NCI-H1092 (cell line): ENCODE results near the gene ANKRD55.
"Not testable (repeated sequence)": the region's sequence is repeated elsewhere in the genome, so short reads cannot be mapped to it uniquely, and the experiment has no call there.

Source experiments
- DNase-seq: peaks from one replicate; lab custom pipeline; 2025; lab: John Stamatoyannopoulos, UW

ANKRD55 gene

DNA sequence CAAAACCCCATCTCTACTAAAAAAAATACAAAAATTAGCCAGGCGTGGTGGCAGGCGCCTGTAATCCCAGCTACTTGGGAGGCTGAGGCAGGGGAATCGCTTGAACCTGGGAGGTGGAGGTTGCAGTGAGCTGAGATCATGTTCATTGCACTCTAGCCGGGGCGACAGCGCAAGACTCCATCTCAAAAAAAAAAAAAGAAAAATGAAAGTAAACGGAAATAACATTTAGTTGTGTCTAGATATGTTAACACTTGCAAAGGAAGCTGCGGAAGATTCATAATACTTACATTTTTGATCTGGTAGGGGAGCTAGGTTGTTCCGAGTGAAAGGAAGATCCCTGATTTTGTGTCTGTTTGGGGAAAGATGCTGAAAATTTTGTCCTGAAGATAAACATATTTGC is 130.9 kb downstream of the ANKRD55 start:
- DNase-seq: not testable (repeated sequence)

DNA sequence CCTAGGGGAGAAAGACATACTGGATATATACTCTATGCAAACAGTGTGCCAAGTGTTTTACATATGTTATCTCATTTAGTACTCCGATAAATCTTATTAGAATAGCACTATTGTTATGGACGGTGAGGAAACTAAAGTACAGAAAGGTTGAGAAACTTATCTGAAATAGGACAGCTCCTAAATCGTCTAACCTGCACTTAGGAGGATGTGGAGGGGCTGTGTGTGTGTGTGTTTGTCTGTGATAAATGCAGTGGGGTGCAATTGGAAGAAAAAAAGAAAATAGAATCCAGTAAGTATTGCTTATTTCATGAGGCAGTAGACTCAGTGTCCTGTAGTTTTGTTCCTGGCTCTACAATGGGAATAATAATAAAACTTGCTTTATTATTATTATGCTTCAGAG is 131.9 kb downstream of the ANKRD55 start:
- DNase-seq: no peak

DNA sequence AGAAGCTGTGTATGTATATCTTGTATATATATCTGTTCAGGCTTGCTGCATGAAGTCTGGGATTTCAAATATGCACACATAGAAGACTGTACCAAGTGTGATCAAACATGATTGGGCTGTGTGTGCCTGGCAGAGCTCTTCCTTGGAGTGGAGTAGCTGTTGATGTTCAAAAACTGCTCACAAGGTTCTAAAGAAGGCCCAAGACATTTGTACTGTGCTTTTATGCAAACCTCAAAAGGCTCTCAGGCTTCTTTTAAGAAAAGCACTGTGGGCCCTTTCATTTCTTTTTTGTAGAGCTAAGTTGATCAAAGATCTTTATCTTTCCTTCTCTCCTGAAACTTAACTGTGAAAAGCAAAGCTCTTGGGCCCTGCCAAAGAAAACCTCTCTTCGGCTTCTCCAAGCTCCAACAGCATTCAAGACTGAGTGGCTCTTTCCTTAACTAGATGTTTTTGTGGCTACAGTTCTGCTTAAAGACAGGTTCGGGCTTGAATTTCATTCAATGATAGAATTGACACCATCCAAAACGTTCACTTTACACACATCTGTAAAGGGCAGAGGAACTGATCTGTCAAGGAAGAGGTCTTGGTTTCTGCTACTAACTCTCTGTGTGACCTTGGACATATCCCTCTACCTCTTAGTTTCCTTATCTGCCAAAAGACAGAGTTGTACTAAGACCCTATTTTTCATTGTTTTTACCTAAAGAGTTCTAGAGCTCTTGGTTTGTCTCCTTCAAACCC is 132.5 kb downstream of the ANKRD55 start:
- DNase-seq: no peak

DNA sequence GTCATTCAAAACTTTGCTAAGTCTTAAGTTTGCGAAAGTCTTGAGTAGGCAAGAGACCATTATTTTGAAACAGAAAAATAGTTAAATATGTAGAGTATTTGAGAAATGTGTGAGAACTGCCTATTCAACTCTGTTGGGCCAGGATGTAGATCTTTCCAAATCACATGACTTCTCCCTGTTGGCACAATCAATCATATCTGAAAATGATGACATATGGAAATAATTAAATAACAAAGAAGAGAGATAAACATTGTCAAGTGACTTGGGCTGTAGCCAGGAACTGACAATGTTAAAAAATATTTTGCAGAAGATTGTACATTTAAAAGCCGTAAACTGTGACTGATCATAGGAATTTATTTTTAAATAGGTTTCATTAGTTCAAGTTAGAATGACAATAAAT is 133.8 kb downstream of the ANKRD55 start:
- DNase-seq: no peak

DNA sequence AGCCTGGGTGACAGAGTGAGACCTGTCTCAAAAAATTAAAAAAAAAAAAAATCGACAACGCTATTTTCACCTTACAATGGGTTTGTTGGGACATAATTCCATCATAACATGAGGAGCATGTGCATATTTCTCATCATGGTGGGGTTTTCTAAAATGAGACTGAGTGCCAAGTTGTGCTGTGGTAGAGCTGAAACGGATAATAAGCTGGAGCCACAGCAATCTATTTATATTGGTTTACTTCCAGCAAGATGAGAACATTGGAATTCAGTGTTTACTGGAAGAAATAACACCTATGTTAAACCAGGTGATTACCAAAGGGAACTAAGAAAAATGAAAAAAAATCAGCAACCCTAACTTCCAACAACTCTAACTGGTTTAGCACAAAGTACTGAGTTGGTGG is 136.1 kb downstream of the ANKRD55 start:
- no peak for DNase-seq

DNA sequence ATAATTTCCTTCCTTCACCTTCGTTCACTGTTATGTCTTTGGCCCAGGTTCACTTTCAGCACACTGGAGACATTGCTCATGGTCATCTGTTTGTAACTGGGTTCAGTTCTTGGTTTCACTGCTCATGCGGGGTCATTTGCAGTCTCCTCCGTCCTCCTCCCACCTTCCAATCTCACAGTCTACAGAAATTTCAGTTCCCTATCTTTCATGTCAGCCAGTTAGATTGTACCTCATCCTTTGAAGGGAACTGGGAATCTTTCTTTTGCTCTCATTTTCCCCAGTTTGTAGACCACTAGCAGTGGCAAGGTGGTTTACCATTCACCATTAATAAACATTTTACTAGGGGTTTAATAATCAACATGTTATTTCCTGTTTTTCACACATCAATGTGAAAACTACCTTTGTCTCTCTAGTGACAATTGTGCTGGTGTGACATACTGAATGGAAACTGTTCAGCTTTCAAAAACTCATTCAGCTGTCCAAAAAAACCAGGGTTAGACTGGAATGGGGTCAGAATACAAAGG is 137.5 kb downstream of the ANKRD55 start:
- DNase-seq: no peak

DNA sequence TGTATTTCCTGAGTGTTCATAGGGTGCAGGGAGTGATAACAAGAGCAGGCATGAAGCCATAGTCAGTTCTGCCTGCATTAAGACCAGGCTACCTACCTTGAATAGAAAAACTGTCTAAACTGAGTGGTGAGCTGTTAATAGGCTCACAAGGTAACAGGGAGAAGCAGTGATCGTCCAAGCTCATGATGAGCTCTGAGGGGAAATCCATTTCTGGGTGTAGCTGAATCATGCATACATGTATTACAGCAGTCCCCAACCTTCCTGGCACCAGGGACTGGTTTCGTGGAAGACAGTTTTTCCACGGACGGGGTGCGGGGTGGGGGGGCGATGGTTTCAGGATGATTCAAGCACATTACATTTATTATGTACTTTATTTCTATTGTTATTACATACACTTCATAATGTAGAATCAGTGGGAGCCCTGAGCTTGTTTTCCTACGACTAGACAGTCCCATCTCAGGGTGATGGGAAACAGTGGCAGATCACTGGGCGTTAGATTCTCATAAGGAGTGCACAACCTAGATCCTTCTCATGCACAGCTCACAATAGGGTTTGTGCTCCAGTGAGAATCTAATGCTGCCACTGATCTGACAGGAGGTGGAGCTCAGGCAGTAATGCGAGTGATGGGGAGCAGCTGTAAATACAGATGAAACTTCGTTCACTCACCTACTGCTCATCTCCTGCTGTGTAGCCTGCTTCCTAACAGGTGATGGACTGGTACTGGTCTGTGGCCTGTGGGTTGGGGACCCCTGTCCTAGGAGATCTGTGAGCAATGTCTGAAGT is 138.4 kb downstream of the ANKRD55 start:
- DNase-seq: no peak

- no peak for DNase-seq
Observed at GRCh38 chr5:56093970-56094369, 139.2 kb downstream of the ANKRD55 start.

DNA sequence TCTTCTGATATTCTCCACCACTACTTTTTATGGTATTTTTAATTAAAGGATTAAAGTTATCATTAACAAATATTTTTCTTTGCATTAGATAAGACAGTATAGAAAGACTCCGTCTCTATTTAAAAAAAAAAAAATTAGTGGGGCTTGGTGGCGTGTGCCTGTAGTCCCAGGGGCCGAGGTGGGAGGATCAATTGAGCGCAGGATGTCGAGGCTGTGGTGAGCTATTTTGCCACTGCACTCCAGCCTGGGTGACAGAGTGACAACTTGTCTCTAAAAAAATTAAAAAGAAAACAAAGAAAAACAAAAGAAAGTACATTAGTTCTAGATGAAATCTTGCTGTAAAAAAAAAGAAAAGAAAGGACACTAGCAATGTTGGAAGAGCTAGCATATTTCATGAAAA is 141.0 kb downstream of the ANKRD55 start:
- DNase-seq: no peak

DNA sequence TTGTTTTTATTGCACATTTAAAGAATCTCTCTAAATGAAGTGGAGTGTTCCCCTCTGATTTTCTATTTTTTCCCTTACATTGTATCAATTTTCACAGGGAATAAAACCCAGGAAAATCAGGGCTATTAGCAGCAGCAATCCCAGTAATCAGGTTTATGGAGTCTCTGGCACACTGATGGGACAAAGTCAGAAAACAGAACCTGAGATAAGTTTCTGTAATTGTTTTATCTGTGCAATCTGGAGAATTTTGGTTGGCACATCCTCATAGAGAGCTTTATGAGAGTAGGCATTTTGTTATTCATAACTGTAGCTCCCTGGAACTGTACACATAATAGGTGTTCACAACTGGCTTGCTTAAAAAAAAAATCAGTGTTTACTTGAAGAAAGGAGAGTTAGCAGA is 141.5 kb downstream of the ANKRD55 start:
- no peak for DNase-seq

DNA sequence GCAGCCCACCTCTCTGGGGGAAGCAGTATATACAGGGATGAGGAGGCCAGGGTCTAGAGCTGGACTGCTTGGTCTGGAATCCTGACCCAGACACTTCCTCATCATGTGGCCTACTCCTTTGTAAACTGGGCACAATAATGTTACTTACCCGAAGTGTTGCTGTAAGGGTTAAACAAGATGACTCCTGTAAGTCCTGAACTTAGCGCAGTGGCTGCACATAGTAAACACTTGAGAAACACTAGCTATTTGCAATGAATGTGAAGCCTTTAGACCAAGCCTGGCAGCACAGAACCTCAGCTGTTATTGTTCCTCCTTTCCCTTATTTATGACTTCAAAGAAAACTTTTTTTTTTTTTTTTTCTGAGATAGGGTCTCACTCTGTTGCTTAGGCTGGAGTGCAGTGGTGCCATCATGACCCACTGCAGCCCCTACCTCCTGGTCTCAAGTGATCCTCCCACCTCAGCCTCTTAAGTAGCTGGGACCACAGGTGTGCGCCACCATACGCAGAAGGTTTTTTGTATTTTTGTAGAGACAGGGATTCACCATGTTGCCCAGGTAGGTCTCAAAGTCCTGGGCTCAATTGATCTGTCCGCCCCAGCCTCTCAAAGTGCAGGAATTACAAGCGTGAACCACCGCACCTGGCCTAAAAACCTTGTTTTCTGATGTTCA is 142.2 kb downstream of the ANKRD55 start:
- DNase-seq: no peak

GRCh38 chr5:56088967-56089829 is 143.9 kb downstream of the ANKRD55 start:
- no peak for DNase-seq

DNA sequence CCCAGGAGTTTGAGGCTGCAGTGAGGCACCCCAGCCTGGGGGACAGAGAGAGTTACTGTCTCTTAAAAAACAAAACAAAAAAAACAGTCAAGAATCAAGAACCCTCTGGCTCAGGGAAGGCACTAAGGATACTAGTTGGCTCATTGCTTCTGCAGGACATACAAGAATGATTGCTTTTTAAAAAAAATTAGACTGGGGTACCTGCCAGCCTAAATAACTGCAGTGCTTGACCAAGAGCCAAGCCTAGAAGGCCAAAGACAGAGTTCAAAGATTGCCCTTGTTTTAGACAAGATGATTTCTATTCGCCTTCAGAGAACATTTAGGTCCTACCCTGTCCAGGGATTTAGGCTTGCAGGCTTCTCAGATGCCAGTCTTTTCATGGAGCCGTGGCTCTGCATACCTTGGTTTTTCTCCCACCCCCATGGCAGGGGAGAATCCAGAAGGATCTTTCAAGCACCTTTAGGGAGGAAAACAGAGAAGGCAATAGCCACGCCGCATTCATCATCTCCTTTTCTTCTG is 144.6 kb downstream of the ANKRD55 start:
- no peak for DNase-seq

GRCh38 chr5:56085193-56085592 is 147.9 kb downstream of the ANKRD55 start:
- no peak for DNase-seq

- no peak for DNase-seq
Observed at GRCh38 chr5:56083286-56083854, 149.8 kb downstream of the ANKRD55 start.

DNA sequence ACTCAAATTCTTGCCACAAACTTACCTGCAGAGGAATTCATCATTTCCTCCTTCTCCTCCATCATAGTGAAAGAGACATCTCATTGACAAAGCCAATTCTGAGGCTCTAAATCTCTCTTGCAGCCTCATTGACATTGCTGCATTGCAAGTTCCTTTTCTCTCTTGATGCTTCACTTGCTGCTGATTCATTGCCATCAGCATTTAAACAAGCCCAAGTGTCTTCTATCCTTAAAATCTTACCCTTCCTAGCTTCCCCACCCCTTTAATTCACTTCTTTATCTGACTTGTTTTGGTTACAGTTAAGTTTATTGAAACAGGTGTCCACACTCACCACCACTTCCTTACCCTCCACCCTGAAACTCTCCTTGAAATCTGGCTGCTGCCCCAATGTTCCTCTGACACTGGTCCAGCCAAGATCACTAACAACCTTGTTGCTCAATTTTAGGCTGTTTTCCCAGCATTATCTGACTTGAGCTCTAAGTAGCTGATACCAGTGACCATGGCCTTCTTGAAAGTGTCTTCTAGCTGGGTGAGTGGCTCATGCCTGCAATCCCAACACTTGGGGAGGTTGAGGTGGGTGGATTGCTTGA is 152.0 kb downstream of the ANKRD55 start:
- DNase-seq: not testable (repeated sequence)

GRCh38 chr5:56080375-56081052 is 152.6 kb downstream of the ANKRD55 start:
- no peak for DNase-seq

- not testable (repeated sequence) for DNase-seq
Observed at GRCh38 chr5:56079157-56079500, 154.0 kb downstream of the ANKRD55 start.

GRCh38 chr5:56078278-56079156 is 154.6 kb downstream of the ANKRD55 start:
- DNase-seq: no peak
